IPS-18c (cell line): ENCODE measurements around the gene ATXN1.

Source experiments
- H3K4me3 ChIP-seq: 2 replicates; pipeline ENCODE4 v1.7.0; 2013; ENCODE audit warnings: low read depth, mild to moderate bottlenecking, low read length, moderate library complexity; ENCODE audit not compliant: insufficient read depth
- H3K9me3 ChIP-seq: one replicate; pipeline ENCODE4 v1.6.1; 2013; ENCODE audit warnings: mild to moderate bottlenecking, low read length, moderate library complexity; ENCODE audit not compliant: control insufficient read depth, insufficient read depth

ATXN1 gene

GRCh38 chr6:16291739-16292138 is 469.5 kb downstream of the ATXN1 start:
- no peak overlapping the region for H3K4me3 ChIP-seq

GRCh38 chr6:16288163-16288562 is 473.1 kb downstream of the ATXN1 start:
- no peaks in the 10 kb centered on the region for H3K9me3 ChIP-seq
- no peak overlapping the region for H3K4me3 ChIP-seq

More at GRCh38 chr6:16291739-16292138, 469.5 kb downstream of the ATXN1 start:
- no peaks in the 10 kb centered on the region for H3K9me3 ChIP-seq

- Histone ChIP-seq H3K4me3 (no peak overlapping the region), H3K9me3 (no peaks in the 10 kb centered on the region)
Measured at GRCh38 chr6:16286151-16286522, 475.1 kb downstream of the ATXN1 start.

GRCh38 chr6:16285467-16286150 is 475.7 kb downstream of the ATXN1 start:
- Histone ChIP-seq H3K4me3 (no peak overlapping the region), H3K9me3 (no peaks in the 10 kb centered on the region)

GRCh38 chr6:16284472-16284871 is 476.8 kb downstream of the ATXN1 start:
- peaks cover 4% of the 10 kb centered on the region for H3K9me3 ChIP-seq

GRCh38 chr6:16282370-16282769 is 478.9 kb downstream of the ATXN1 start:
- H3K9me3 ChIP-seq = peaks cover 4% of the 10 kb centered on the region
- H3K4me3 ChIP-seq = no peak overlapping the region

More at GRCh38 chr6:16284472-16284871, 476.8 kb downstream of the ATXN1 start:
- H3K4me3 ChIP-seq = no peak overlapping the region

GRCh38 chr6:16279243-16279642 is 482.0 kb downstream of the ATXN1 start:
- no peak overlapping the region for H3K4me3 ChIP-seq
- peaks cover 4% of the 10 kb centered on the region for H3K9me3 ChIP-seq

GRCh38 chr6:16278750-16279149 is 482.5 kb downstream of the ATXN1 start:
- Histone ChIP-seq H3K9me3 (peaks cover 4% of the 10 kb centered on the region), H3K4me3 (no peak overlapping the region)

GRCh38 chr6:16278048-16278724 is 483.1 kb downstream of the ATXN1 start:
- Histone ChIP-seq H3K4me3 (no peak overlapping the region), H3K9me3 (peaks cover 4% of the 10 kb centered on the region)

- H3K4me3 ChIP-seq = no peak overlapping the region
- H3K9me3 ChIP-seq = peaks cover 4% of the 10 kb centered on the region
Measured at GRCh38 chr6:16277101-16277981, 483.9 kb downstream of the ATXN1 start.

- Histone ChIP-seq H3K4me3 (no peak overlapping the region), H3K9me3 (peaks cover 3% of the 10 kb centered on the region)
Measured at GRCh38 chr6:16274885-16275589, 486.2 kb downstream of the ATXN1 start.

- Histone ChIP-seq H3K9me3 (no peaks in the 10 kb centered on the region), H3K4me3 (no peak overlapping the region)
Measured at GRCh38 chr6:16274483-16274882, 486.8 kb downstream of the ATXN1 start.

GRCh38 chr6:16273256-16273655 is 488.0 kb downstream of the ATXN1 start:
- Histone ChIP-seq H3K9me3 (no peaks in the 10 kb centered on the region), H3K4me3 (no peak overlapping the region)

- H3K4me3 ChIP-seq = no peak overlapping the region
- no peaks in the 10 kb centered on the region for H3K9me3 ChIP-seq
Measured at GRCh38 chr6:16272201-16272600, 489.1 kb downstream of the ATXN1 start.

- no peak overlapping the region for H3K4me3 ChIP-seq
- no peaks in the 10 kb centered on the region for H3K9me3 ChIP-seq
Measured at GRCh38 chr6:16271428-16271827, 489.8 kb downstream of the ATXN1 start.

GRCh38 chr6:16270178-16270794 is 491.0 kb downstream of the ATXN1 start:
- H3K9me3 ChIP-seq = no peaks in the 10 kb centered on the region
- H3K4me3 ChIP-seq = no peak overlapping the region
